KOPT-K1 (cell line): ENCODE measurements around the gene GBP5.
"Not testable (repeated sequence)": the region's sequence is repeated elsewhere in the genome, so short reads cannot be mapped to it uniquely, and the experiment has no call there.

Experiments used
- H3K27ac ChIP-seq: fragments of 200-600 bp; sonication (generic); 2 replicates; pipeline ENCODE4 v1.5.1; 2016; ENCODE audit warnings: antibody characterized with exemption, mild to moderate bottlenecking, low read depth, low read length; ENCODE audit not compliant: poor library complexity, severe bottlenecking
- H3K36me3 ChIP-seq: fragments of 200-600 bp; sonication (generic); 2 replicates; pipeline ENCODE4 v1.5.1; 2017; ENCODE audit warnings: antibody characterized with exemption, mild to moderate bottlenecking, low read length, moderate library complexity; ENCODE audit not compliant: insufficient read depth
- H3K9me3 ChIP-seq: fragments of 200-600 bp; sonication (generic); 2 replicates; pipeline ENCODE4 v1.5.1; 2017; ENCODE audit warnings: antibody characterized with exemption, low read length, mild to moderate bottlenecking; ENCODE audit not compliant: insufficient read depth, poor library complexity, severe bottlenecking

GBP5 gene

DNA sequence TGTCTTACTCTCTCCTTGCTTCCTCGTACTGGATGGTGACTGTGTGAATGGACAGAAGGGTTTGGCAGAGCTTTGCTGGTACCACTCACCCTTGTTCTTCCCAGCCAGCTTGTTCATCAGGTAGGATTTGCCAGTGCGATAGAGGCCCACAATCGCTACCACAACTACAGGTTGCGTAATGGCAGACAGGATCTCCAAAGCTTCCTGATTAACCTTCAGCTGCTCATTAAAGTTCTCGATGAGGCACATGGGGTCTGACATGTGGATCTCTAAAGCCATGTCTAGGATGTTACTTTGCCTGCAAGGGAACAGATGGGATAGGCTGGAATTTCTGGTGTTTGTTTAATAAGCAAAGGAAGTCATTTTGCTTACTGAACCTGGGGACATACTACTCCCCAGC, 3.4 kb downstream of the GBP5 start:
- no peak overlapping the region for H3K27ac ChIP-seq

GRCh38 chr1:89262643-89263042, 10.0 kb downstream of the GBP5 start:
- H3K36me3 ChIP-seq: no peaks in the 10 kb centered on the region
- H3K27ac ChIP-seq: no peak overlapping the region
- no peaks in the 10 kb centered on the region for H3K9me3 ChIP-seq

More for the DNA sequence above, 3.4 kb downstream of the GBP5 start:
- H3K36me3 ChIP-seq: no peaks in the 10 kb centered on the region
- H3K9me3 ChIP-seq: no peaks in the 10 kb centered on the region

DNA sequence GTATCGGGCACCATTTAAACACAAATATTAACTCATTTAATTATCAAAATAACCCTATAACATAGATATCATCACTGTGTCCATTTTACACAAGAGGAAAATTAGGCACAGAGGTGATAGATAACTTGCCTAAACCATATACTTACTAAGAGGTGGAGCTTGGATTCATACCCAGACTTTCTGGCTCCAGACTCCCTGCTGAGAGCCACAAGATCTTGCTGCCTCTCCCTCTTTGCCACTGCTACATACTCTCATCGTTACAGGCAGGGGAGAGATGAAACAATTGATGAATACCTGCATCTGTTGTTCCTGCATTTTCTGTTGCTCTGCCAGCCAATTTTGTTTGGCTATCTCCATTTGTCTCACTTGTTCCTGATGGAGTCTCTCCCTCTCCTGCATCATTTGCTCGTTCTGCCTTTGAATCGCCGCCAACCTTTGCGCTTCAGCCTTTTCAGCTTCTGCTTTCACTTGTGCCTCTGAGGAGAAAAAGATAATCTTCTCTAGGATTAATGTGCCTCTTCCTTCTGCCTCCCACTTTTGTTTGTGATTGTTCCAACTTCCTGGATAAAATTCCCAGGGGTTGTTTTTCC, 10.6 kb downstream of the GBP5 start:
- peaks cover 6% of the 10 kb centered on the region for H3K9me3 ChIP-seq
- no peak overlapping the region for H3K27ac ChIP-seq
- H3K36me3 ChIP-seq: no peaks in the 10 kb centered on the region

GRCh38 chr1:89260566-89261255, 11.9 kb downstream of the GBP5 start:
- H3K27ac ChIP-seq: peak overlapping the region; percentile 58
- H3K36me3 ChIP-seq: no peaks in the 10 kb centered on the region
- peaks cover 8% of the 10 kb centered on the region for H3K9me3 ChIP-seq

DNA sequence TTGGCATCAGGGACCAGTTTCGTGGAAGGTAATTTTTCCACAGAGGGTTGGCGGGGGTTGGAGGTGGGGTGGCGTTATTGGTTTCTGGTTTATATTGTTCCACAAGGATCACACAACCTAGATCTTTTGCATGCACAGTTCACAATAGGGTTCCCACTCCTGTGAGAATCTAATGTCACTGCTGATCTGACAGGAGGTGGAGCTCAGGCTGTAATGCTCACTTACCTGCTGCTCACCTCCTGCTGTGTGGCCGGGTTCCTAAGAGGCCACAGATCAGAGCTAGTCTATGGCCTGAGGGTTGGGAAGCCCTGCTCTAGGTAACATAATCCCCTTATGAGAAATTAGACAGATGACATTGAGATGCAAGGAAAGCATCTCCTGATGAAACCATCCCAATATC, 12.6 kb downstream of the GBP5 start:
- Histone ChIP-seq H3K27ac (peak overlapping the region; percentile 58), H3K36me3 (no peaks in the 10 kb centered on the region), H3K9me3 (peaks cover 8% of the 10 kb centered on the region)

DNA sequence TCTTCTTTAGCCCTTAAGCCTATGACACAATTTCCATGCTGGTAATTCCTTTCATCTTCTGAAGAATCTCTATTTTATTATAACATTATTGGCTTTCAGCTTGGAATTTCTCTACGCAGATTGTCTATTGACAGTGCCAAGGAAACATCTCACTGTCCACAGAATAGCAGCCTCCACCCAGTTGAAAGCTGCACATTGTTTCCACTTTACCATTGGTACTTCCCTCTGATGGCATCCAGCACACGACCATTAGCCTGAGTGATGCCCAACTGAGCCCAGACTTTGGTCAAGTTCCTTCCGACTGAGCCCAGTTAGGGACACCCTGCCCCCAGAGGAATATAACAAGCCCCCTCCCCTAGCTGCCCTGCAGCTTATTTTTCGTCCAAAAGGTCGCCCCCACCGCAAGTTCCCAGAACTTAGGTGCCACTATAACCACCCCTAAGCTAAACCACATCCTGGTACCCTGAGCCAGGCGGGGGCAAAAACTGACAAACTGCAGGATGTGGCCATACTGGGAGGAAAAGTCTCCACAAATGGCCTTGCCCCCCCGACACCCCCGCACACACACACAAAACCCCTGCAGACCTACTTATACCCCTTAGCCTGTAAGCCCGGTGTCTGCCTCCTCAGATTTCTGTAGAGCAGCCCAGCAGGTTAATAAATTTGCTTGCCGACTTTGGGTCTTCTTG, 13.2 kb downstream of the GBP5 start:
- Histone ChIP-seq H3K9me3 (peaks cover 8% of the 10 kb centered on the region), H3K27ac (peak overlapping the region; percentile 58)

DNA sequence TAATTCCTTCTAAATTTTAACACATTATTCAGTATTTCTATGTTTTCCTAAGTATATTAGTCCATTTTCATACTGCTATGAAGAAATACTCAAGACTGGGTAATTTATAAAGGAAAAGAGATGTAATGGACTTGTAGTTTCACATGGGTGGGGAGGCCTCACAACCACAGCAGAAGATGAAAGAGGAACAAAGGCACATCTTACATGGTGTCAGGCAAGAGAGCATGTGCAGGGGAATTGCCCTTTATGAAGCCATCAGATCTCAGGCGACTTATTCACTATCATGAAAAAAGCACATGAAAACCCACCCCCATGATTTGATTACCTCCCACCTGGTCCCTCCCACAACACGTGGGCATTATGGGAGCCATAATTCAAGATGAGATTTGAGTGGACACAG, 15.6 kb downstream of the GBP5 start:
- peaks cover 8% of the 10 kb centered on the region for H3K9me3 ChIP-seq
- no peak overlapping the region for H3K27ac ChIP-seq
- no peaks in the 10 kb centered on the region for H3K36me3 ChIP-seq

More for the DNA sequence above, 13.2 kb downstream of the GBP5 start:
- no peaks in the 10 kb centered on the region for H3K36me3 ChIP-seq

DNA sequence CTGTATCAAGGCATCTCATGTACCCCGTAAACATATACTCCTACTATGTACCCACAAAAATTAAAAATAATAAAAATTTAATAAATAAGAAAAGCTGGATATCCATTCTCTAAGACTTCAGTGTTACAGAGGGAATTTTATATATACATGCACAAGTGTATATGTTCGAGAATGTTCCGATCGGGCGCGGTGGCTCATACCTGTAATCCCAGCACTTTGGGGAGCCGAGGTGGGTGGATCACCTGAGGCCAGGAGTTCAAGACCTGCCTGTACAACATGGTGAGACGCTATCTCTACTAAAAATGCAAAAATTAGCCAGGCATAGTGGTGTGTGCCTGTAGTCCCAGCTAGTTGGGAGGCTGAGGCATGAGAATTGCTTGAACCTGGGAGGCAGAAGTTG, 17.1 kb downstream of the GBP5 start:
- not testable (repeated sequence) for H3K27ac ChIP-seq, H3K36me3 ChIP-seq, H3K9me3 ChIP-seq

GRCh38 chr1:89254658-89255287, 17.9 kb downstream of the GBP5 start:
- H3K27ac ChIP-seq: no peak overlapping the region
- no peaks in the 10 kb centered on the region for H3K36me3 ChIP-seq
- H3K9me3 ChIP-seq: peaks cover 8% of the 10 kb centered on the region

- no peak overlapping the region for H3K27ac ChIP-seq
- peaks cover 10% of the 10 kb centered on the region for H3K9me3 ChIP-seq
Measured at GRCh38 chr1:89243046-89243445, 29.6 kb downstream of the GBP5 start.

More at GRCh38 chr1:89243046-89243445, 29.6 kb downstream of the GBP5 start:
- H3K36me3 ChIP-seq: no peaks in the 10 kb centered on the region
